ENCODE measurements around the gene LCN9. TPM values are rescaled to one million over a fixed set of nuclear protein-coding genes. Genes with fewer than 3 reads are reported as not detected.

LCN9 gene
- total RNA-seq, 1 experiment from 2014 or later = not detected

GRCh38 chr9:135680056-135680455 lies 16.9 kb downstream of the LCN9 start:
- no peak overlapping the region for H3K27ac ChIP-seq (ENCODE audit: low read length)
- no peaks in the 10 kb centered on the region for H3K4me1 ChIP-seq (ENCODE audit: control insufficient read depth, insufficient read depth, low read length)

GRCh38 chr9:135681161-135681560 lies 18.1 kb downstream of the LCN9 start:
- Histone ChIP-seq H3K36me3 (ENCODE audit: control insufficient read depth, insufficient read depth, low read length) (no peaks in the 10 kb centered on the region), H3K9me3 (ENCODE audit: control insufficient read depth, insufficient read depth, low read depth, low read length) (no peaks in the 10 kb centered on the region), H3K4me3 (ENCODE audit: low read depth in 2 of 2, low read length in 2 of 2) (no peak overlapping the region), H3K4me1 (ENCODE audit: control insufficient read depth, insufficient read depth, low read length) (no peaks in the 10 kb centered on the region), H3K27ac (ENCODE audit: low read length) (no peak overlapping the region), H3K27me3 (ENCODE audit: control insufficient read depth, insufficient read depth, low read length) (no peaks in the 10 kb centered on the region)
- CTCF ChIA-PET = no interaction called here
- TF ChIP-seq POLR2AphosphoS5 (IDR thresholded peaks at IDR 0.05; ENCODE audit: low read depth, low read length) (no peak), CTCF (IDR thresholded peaks at IDR 0.05) (no peak), REST (IDR thresholded peaks at IDR 0.05; ENCODE audit: insufficient read depth in 1 of 2, low read depth in 2 of 2, low read length in 1 of 2) (no peak), SIN3A (IDR thresholded peaks at IDR 0.05; ENCODE audit: borderline replicate concordance, insufficient read depth, low read depth, low read length) (no peak), TCF7L2 (IDR thresholded peaks at IDR 0.05; ENCODE audit: low read depth, low read length) (no peak)
- in situ Hi-C loops (cut with HindIII; ENCODE audit: low pct_unique_long_range_greater_than_20kb, low sequenced_read_pairs) (no loop called here), intact Hi-C loops (cut with micrococcal nuclease; ENCODE audit: unreplicated experiment) (no loop called here)
- no peak for ATAC-seq
- no TSS peak for BruUV-seq (replicated peaks)
- POLR2A ChIA-PET = no interaction called here
- no peak for DNase-seq (ENCODE audit: low read depth, low spot score)

More at GRCh38 chr9:135680056-135680455, 16.9 kb downstream of the LCN9 start:
- H3K27me3 ChIP-seq (ENCODE audit: control insufficient read depth, insufficient read depth, low read length) = no peaks in the 10 kb centered on the region
- intact Hi-C loops (cut with micrococcal nuclease; ENCODE audit: unreplicated experiment) = no loop called here
- H3K4me3 ChIP-seq (ENCODE audit: low read depth in 2 of 2, low read length in 2 of 2) = no peak overlapping the region
- CTCF ChIA-PET = no interaction called here
- TF ChIP-seq REST (IDR thresholded peaks at IDR 0.05; ENCODE audit: insufficient read depth in 1 of 2, low read depth in 2 of 2, low read length in 1 of 2) = no peak
- no peak for TF ChIP-seq CTCF (IDR thresholded peaks at IDR 0.05)
- TF ChIP-seq POLR2AphosphoS5 (IDR thresholded peaks at IDR 0.05; ENCODE audit: low read depth, low read length) = no peak
- no peak for TF ChIP-seq TCF7L2 (IDR thresholded peaks at IDR 0.05; ENCODE audit: low read depth, low read length)
- no peak for TF ChIP-seq SIN3A (IDR thresholded peaks at IDR 0.05; ENCODE audit: borderline replicate concordance, insufficient read depth, low read depth, low read length)
- no peak for ATAC-seq
- no peak for DNase-seq (ENCODE audit: low read depth, low spot score)
- BruUV-seq (replicated peaks) = no TSS peak
- H3K36me3 ChIP-seq (ENCODE audit: control insufficient read depth, insufficient read depth, low read length) = no peaks in the 10 kb centered on the region
- in situ Hi-C loops (cut with HindIII; ENCODE audit: low pct_unique_long_range_greater_than_20kb, low sequenced_read_pairs) = no loop called here
- POLR2A ChIA-PET = no interaction called here
- no peaks in the 10 kb centered on the region for H3K9me3 ChIP-seq (ENCODE audit: control insufficient read depth, insufficient read depth, low read depth, low read length)

All from Panc1 (cell line).